HepG2 (cell line): ENCODE results near the gene TACC3. TPM values are rescaled to one million over a fixed set of nuclear protein-coding genes. Genes with fewer than 3 reads are reported as not detected.

ENCODE experiments used
- ATAC-seq: fragments of 200-7000 bp; cut with Tn5 transposase; 3 replicates; pipeline ENCODE4 v1.9.1; 2020; ENCODE audit warnings: mild to moderate bottlenecking, moderate library complexity
- BruUV-seq: library from RNA; stranded (reverse); fragments of 400-500 nt; replicated peaks from 2 replicates; lab custom pipeline; 2021; lab: Mats Ljungman, UMichigan
- CTCF ChIA-PET: fragments of 300-600 bp; formaldehyde crosslinking; extraction: SDS; loops from one replicate; lab custom pipeline; 2021; ENCODE audit warnings: low total read pairs, inconsistent platforms, low intra/inter-chr PET ratio; lab: Yijun Ruan, JAX
- POLR2A ChIA-PET: fragments of 350-600 bp; sonication (Branson Sonifier 250); formaldehyde crosslinking; loops from one replicate; lab custom pipeline; 2020; ENCODE audit warnings: antibody characterized with exemption, inconsistent platforms; lab: Yijun Ruan, JAX
- DNase-seq: peaks from one replicate; pipeline ENCODE4 v3.0.0-alpha.2; 2015; ENCODE audit warnings: low spot score
- FAIRE-seq: peaks from 3 replicates; lab custom pipeline; 2011; peaks lifted over from hg19 to GRCh38; lab: Jason Lieb, UNC
- H2AFZ ChIP-seq: one replicate; pipeline ENCODE4 v1.6.1; 2011; ENCODE audit warnings: low read length, inconsistent platforms
- H3K27ac ChIP-seq: fragments of 300-600 bp; 3 replicates; pipeline ENCODE4 v1.8.0; 2011; ENCODE audit warnings: mixed run types, mild to moderate bottlenecking, mixed read lengths, low read length, inconsistent platforms; ENCODE audit not compliant: insufficient read depth; ENCODE audit errors: extremely low read length
- H3K27me3 ChIP-seq, 2 experiments: fragments of 200-600 bp in 1 of 2; 2 replicates in 1 of 2; 3 replicates in 1 of 2; pipeline versions ENCODE4 v1.6.0 to v1.8.0; 2011; ENCODE audit warnings: low read length in 2 of 2, mild to moderate bottlenecking in 2 of 2, moderate library complexity in 2 of 2, inconsistent platforms in 1 of 2; ENCODE audit not compliant: insufficient read depth in 2 of 2, control insufficient read depth in 1 of 2
- H3K36me3 ChIP-seq, 2 experiments: fragments of 200-600 bp in 1 of 2; replicated peaks in 1 of 2; 2 replicates in 1 of 2; 3 replicates in 1 of 2; pipeline versions ENCODE4 v1.5.1 to v1.8.0; 2011; ENCODE audit warnings: low read length in 2 of 2, inconsistent platforms in 1 of 2; ENCODE audit not compliant: insufficient read depth in 2 of 2, control insufficient read depth in 1 of 2
- H3K4me1 ChIP-seq: 2 replicates; pipeline ENCODE4 v1.5.1; 2012; ENCODE audit warnings: low read length, inconsistent platforms; ENCODE audit not compliant: insufficient read depth
- H3K4me2 ChIP-seq: 2 replicates; pipeline ENCODE4 v1.6.0; 2011; ENCODE audit warnings: low read depth, low read length, inconsistent platforms
- H3K4me3 ChIP-seq, 3 experiments: fragments of 200-600 bp in 1 of 3; sonication (generic), shearing (Covaris generic) in 1 of 3; replicated peaks in 1 of 3; 2 replicates each; pipeline ENCODE4 v1.5.1; 2011 to 2016; ENCODE audit warnings: low read length in 3 of 3, inconsistent platforms in 2 of 3, low read depth in 2 of 3, mild to moderate bottlenecking in 2 of 3, control low read depth in 1 of 3, mixed read lengths in 1 of 3; ENCODE audit not compliant: insufficient read depth in 1 of 3
- H3K79me2 ChIP-seq: one replicate; pipeline ENCODE4 v1.6.1; 2011; ENCODE audit warnings: low read length, inconsistent platforms; ENCODE audit not compliant: insufficient read depth
- H3K9ac ChIP-seq: 2 replicates; pipeline ENCODE4 v1.6.0; 2011; ENCODE audit warnings: mild to moderate bottlenecking, low read depth, low read length, inconsistent platforms; ENCODE audit not compliant: insufficient read depth
- H3K9me3 ChIP-seq: 2 replicates; pipeline ENCODE4 v1.5.1; 2012; ENCODE audit warnings: mild to moderate bottlenecking, low read length
- H4K20me1 ChIP-seq: 2 replicates; pipeline ENCODE4 v1.6.0; 2011; ENCODE audit warnings: inconsistent platforms, mild to moderate bottlenecking, low read length, moderate library complexity; ENCODE audit not compliant: insufficient read depth
- BRD4 ChIP-seq: sonication (generic); formaldehyde crosslinking; IDR thresholded peaks from 2 replicates; pipeline ENCODE4 v1.4.0; 2020; ENCODE audit warnings: missing genetic modification reagents
- ZNF124 ChIP-seq: sonication (generic); formaldehyde crosslinking; IDR thresholded peaks from 2 replicates; pipeline ENCODE4 v1.4.0; 2020; ENCODE audit warnings: missing genetic modification reagents
- ZNF337 ChIP-seq: sonication (generic); formaldehyde crosslinking; IDR thresholded peaks from 2 replicates; pipeline ENCODE4 v1.5.1; 2020; ENCODE audit warnings: missing genetic modification reagents, low read depth, mild to moderate bottlenecking, borderline replicate concordance
- WGBS: methylation state at CpG from one replicate; pipeline ENCODE4 v1.1.6; 2017; ENCODE audit warnings: low lambda C conversion rate; 5-methylcytosine and 5-hydroxymethylcytosine counted together
- in situ Hi-C: cut with HindIII; loops from 2 replicates; pipeline ENCODE4 v1.10.0; 2017; ENCODE audit warnings: low pct_unique_long_range_greater_than_20kb; ENCODE audit not compliant: extremely low pct_ligation_motif_present
- intact Hi-C: fragments of 100-400 bp; cut with micrococcal nuclease; formaldehyde crosslinking; loops from one replicate; pipeline ENCODE4 v1.10.0; 2022; ENCODE audit not compliant: unreplicated experiment
- polyA plus RNA-seq, 8 experiments: library from polyadenylated mRNA; depleted of rRNA in 3 of 8; stranded (reverse) in 7 of 8; unstranded in 1 of 8; fragments of >200 nt; fragmentation: Illumina TruSeq in 4 of 8; extraction: Trizol in 4 of 8; gene quantifications; 2 replicates each; pipeline versions ENCODE4 v1.2.1 to v1.2.3, GENCODE V29; 2011 to 2016; ENCODE audit warnings: low read depth in 4 of 8, missing spikeins in 1 of 8, mixed read lengths in 1 of 8; ENCODE audit not compliant: insufficient read depth in 1 of 8
- total RNA-seq, 5 experiments: library from RNA; depleted of rRNA; stranded (reverse); fragments of >200 nt; fragmentation: Illumina TruSeq; extraction: Trizol; gene quantifications; 2 replicates each; pipeline ENCODE4 v1.2.3, GENCODE V29; 2016; ENCODE audit warnings: low read depth in 1 of 5
- TF ChIP-seq, protein P1 (sequence below): sonication (generic); formaldehyde crosslinking; IDR thresholded peaks from 2 replicates; pipeline ENCODE4 v1.9.0; 2021; ENCODE audit warnings: missing genetic modification reagents, mild to moderate bottlenecking, borderline replicate concordance
- TF ChIP-seq, protein P2 (sequence below): sonication (generic); formaldehyde crosslinking; IDR thresholded peaks from 2 replicates; pipeline ENCODE4 v1.5.0; 2020; ENCODE audit warnings: mild to moderate bottlenecking, missing genetic modification reagents, moderate library complexity
- TF ChIP-seq, protein P3 (sequence below): IDR thresholded peaks from 2 replicates; pipeline ENCODE4 v1.4.0; 2020; ENCODE audit warnings: mild to moderate bottlenecking, missing genetic modification reagents
- TF ChIP-seq, protein P4 (sequence below): sonication (generic); formaldehyde crosslinking; conservative IDR thresholded peaks from 2 replicates; pipeline ENCODE4 v1.4.0; 2020; ENCODE audit warnings: mild to moderate bottlenecking, missing genetic modification reagents, moderate library complexity

The TACC3 gene
- total and polyA plus RNA-seq, 2 of the 13 experiments (the other 11 are each of a cell fraction or from before 2014, with no cell fraction given), result 20.3 to 21.2 TPM

DNA sequence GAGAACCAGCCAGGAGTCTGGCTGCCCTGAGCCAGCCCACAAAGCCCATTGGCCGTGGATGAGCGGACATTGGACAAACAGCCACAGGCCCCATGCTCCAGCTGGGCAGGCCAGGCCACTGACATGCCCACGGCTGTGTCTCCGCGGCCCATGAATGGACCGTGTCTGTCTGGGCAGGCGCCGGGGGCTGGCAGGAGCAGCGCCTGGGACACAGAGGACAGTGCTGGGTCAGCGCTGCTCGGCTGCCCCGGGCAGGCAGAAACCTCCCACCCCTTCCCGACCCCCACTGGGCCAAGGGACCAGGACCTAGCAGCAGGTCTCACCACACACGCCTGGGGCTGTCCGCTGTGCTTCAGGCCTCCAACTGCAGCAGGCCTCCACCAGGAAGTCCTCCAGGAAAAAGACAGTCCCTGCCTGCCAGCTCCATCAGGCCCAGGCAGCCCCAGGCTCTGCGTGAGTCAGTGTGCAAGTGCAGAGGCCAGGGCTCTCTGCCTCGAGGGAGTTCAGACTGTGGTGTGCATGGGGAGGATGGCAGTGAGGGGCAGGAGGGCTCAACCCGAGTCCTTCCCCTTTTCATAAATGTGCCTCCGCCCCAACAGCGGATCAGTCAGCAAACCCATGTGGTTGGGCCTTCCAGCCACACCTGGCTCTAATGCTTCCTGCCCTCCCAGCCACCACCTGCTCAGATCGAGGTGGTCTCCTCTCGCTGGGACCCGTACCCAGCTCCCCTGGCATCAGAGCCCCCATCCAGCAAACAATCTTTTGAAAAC lies 54.6 kb downstream of the TACC3 start (continued):
- TF ChIP-seq, protein P1, sequence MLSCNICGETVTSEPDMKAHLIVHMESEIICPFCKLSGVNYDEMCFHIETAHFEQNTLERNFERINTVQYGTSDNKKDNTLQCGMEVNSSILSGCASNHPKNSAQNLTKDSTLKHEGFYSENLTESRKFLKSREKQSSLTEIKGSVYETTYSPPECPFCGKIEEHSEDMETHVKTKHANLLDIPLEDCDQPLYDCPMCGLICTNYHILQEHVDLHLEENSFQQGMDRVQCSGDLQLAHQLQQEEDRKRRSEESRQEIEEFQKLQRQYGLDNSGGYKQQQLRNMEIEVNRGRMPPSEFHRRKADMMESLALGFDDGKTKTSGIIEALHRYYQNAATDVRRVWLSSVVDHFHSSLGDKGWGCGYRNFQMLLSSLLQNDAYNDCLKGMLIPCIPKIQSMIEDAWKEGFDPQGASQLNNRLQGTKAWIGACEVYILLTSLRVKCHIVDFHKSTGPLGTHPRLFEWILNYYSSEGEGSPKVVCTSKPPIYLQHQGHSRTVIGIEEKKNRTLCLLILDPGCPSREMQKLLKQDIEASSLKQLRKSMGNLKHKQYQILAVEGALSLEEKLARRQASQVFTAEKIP (CRISPR knock-in tag), result no peak

DNA sequence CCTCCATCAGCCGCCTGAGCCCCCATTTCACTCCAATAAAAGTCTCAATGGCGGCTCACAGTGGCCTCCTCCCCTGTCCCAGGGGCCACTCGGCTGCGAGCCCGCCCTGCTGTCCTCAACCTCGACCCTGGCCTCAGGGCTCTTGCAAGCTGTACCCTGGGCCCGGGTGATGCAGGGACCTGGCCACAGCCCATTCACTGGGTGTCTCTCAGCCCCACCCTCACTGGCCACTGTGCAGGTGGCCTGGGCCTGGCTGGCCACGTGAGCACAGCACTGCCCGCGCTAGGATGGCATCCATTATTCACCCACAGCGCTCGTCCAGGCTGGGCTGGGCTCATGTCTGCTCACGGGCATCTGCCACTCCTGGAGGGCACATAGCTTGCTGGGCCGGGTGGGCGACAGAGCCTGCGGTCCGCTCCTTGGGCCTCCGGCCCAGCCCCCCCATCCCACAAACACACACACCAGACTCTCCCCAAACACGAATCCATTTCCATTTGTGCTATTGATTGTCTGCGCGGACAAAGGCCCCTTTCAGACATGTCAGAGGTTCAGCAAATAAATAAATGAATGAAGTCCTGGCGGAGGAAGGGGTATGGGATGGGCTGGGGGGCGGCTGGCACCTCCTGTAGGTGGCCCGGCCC lies 55.3 kb downstream of the TACC3 start:
- DNase-seq, result peak; percentile 74
- H3K9ac ChIP-seq, result peak overlapping the region; percentile 73
- H4K20me1 ChIP-seq, result no peaks in the 10 kb centered on the region
- peaks cover 97% of the 10 kb centered on the region for H3K4me1 ChIP-seq
- peak overlapping the region; percentile 87 for H3K4me2 ChIP-seq
- ATAC-seq, result peak; percentile 42
- H3K36me3 ChIP-seq, result no peaks in the 10 kb centered on the region
- peaks cover 7% of the 10 kb centered on the region for H3K79me2 ChIP-seq
- H3K9me3 ChIP-seq, result no peaks in the 10 kb centered on the region
- intact Hi-C loops (loop anchor here (2.0 to 5.0 kb wide), 2 partner anchors 18 to 36 kb away; no protein-coding TSS in a partner anchor), in situ Hi-C loops (no loop called here)
- WGBS, result 2% methylated on average over 13 of the region's 24 CpGs
- POLR2A ChIA-PET, result interaction anchor here (1.0 to 34.3 kb wide), 7 partner anchors 6 to 65 kb away, joined by 4 to 1258 read pairs (median 8); partner anchors contain the start of genes FGFR3 and SLBP
- CTCF ChIA-PET, result interaction anchor here (2.9 kb wide), 1 partner anchor 33 kb away, joined by 15 read pairs; no protein-coding TSS in a partner anchor
- H3K27ac ChIP-seq, result peak overlapping the region; percentile 86
- TSS peak; percentile 41 for BruUV-seq
- no peaks in the 10 kb centered on the region for H3K27me3 ChIP-seq
- H2AFZ ChIP-seq, result no peak overlapping the region
- peak; percentile 40 for FAIRE-seq
- H3K4me3 ChIP-seq, result peak overlapping the region; percentile 36 to 67 (median 44)
- TF ChIP-seq ZNF124 (CRISPR knock-in tag) (no peak), BRD4 (CRISPR knock-in tag) (peak; percentile 89; the same call in 1 of the 2 replicates), ZNF337 (CRISPR knock-in tag) (no peak)
- TF ChIP-seq, protein P2, sequence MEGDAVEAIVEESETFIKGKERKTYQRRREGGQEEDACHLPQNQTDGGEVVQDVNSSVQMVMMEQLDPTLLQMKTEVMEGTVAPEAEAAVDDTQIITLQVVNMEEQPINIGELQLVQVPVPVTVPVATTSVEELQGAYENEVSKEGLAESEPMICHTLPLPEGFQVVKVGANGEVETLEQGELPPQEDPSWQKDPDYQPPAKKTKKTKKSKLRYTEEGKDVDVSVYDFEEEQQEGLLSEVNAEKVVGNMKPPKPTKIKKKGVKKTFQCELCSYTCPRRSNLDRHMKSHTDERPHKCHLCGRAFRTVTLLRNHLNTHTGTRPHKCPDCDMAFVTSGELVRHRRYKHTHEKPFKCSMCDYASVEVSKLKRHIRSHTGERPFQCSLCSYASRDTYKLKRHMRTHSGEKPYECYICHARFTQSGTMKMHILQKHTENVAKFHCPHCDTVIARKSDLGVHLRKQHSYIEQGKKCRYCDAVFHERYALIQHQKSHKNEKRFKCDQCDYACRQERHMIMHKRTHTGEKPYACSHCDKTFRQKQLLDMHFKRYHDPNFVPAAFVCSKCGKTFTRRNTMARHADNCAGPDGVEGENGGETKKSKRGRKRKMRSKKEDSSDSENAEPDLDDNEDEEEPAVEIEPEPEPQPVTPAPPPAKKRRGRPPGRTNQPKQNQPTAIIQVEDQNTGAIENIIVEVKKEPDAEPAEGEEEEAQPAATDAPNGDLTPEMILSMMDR, result peak; percentile 17; the same call in 1 of the 2 replicates
- TF ChIP-seq, protein P3, sequence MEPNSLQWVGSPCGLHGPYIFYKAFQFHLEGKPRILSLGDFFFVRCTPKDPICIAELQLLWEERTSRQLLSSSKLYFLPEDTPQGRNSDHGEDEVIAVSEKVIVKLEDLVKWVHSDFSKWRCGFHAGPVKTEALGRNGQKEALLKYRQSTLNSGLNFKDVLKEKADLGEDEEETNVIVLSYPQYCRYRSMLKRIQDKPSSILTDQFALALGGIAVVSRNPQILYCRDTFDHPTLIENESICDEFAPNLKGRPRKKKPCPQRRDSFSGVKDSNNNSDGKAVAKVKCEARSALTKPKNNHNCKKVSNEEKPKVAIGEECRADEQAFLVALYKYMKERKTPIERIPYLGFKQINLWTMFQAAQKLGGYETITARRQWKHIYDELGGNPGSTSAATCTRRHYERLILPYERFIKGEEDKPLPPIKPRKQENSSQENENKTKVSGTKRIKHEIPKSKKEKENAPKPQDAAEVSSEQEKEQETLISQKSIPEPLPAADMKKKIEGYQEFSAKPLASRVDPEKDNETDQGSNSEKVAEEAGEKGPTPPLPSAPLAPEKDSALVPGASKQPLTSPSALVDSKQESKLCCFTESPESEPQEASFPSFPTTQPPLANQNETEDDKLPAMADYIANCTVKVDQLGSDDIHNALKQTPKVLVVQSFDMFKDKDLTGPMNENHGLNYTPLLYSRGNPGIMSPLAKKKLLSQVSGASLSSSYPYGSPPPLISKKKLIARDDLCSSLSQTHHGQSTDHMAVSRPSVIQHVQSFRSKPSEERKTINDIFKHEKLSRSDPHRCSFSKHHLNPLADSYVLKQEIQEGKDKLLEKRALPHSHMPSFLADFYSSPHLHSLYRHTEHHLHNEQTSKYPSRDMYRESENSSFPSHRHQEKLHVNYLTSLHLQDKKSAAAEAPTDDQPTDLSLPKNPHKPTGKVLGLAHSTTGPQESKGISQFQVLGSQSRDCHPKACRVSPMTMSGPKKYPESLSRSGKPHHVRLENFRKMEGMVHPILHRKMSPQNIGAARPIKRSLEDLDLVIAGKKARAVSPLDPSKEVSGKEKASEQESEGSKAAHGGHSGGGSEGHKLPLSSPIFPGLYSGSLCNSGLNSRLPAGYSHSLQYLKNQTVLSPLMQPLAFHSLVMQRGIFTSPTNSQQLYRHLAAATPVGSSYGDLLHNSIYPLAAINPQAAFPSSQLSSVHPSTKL (CRISPR knock-in tag), result peak; percentile 70; the same call in 1 of the 2 replicates
- TF ChIP-seq, protein P4, sequence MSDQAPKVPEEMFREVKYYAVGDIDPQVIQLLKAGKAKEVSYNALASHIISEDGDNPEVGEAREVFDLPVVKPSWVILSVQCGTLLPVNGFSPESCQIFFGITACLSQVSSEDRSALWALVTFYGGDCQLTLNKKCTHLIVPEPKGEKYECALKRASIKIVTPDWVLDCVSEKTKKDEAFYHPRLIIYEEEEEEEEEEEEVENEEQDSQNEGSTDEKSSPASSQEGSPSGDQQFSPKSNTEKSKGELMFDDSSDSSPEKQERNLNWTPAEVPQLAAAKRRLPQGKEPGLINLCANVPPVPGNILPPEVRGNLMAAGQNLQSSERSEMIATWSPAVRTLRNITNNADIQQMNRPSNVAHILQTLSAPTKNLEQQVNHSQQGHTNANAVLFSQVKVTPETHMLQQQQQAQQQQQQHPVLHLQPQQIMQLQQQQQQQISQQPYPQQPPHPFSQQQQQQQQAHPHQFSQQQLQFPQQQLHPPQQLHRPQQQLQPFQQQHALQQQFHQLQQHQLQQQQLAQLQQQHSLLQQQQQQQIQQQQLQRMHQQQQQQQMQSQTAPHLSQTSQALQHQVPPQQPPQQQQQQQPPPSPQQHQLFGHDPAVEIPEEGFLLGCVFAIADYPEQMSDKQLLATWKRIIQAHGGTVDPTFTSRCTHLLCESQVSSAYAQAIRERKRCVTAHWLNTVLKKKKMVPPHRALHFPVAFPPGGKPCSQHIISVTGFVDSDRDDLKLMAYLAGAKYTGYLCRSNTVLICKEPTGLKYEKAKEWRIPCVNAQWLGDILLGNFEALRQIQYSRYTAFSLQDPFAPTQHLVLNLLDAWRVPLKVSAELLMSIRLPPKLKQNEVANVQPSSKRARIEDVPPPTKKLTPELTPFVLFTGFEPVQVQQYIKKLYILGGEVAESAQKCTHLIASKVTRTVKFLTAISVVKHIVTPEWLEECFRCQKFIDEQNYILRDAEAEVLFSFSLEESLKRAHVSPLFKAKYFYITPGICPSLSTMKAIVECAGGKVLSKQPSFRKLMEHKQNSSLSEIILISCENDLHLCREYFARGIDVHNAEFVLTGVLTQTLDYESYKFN (CRISPR knock-in tag), result peak; percentile 72
